GM18858 (cell line): ENCODE results near the gene IGSF21.

Experiments
- ATAC-seq: cut with Tn5 transposase; IDR thresholded peaks from one replicate; pipeline ENCODE4 v1.9.1; 2021; ENCODE audit not compliant: unreplicated experiment

The IGSF21 gene

DNA sequence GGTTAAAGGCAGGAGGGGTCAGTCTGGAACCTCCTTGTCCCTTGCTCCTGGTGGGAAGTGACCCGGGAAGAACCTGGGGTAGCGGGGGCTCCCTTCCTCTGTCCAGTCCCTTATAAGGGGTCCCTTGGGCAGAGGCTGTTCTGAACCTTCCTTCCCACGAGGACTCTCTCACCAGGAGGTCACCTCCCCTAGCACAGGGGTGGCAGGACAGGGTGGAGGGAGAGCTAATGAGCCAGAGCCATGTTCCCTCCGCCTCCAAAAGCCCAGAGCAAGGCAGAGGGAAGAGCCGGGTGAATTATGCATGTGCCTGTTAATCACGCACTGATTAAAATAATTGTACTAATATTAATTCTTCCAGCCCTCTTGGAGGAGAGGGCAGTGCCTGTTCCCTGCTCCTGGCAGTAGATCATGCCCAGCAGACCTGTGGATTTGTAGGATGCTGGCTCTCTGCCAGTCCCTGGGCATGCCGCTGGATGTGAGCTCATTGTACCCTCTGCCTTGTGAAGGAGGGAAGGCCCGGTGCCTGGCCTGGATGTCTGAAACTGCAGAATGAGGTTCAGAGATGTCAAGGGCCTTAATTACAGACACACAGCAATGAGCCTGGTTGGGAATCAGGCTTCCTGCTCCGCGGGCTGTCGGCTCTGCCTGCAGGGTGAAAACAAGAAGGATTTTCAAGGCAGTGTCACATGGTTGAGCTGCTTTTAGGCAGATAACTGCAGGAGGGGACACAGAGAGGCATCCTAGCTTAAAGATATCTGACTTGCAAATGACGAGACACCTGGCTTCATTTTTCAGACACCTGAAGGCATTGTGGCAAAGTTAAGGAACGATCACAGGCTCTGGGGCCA is 68.2 kb downstream of the IGSF21 start:
- ATAC-seq = no peak

DNA sequence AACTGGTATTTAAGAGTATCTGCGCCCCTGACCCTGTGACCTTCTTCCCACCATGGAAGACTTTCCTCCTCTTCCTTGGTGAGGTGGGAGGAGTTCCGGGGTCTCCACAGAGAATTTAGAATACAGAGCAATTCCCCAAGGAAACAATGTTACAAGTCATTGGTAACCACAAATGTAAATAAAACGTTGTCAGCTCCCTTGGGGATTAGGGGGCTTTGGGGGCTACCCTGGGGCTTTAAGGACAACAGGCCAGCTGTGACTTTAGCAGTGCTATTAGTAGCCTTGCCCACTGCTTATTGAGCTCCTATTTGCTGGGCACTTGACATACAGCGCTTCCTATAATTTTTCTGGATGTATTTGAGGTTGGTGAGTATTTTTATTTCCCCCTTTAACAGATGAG is 69.0 kb downstream of the IGSF21 start:
- ATAC-seq = no peak

DNA sequence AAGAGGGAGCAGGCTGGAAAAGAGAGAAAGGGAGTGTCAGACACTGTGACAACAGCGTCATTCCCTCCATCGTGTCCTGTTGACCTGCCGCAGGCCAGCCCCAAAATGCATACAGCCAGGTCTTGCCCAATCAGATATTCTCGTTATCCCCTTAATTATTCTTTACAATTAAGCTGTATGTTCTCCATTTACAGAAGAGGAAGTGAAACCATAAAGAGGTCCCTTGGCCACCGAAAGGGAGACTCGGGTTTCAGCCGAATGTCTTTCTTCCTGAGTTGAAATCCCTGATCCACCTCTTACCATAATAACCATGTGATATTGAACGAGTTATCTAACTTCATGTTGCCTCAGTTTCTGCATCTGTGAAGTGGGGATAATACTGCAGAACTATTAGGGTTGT is 70.5 kb downstream of the IGSF21 start:
- no peak for ATAC-seq

DNA sequence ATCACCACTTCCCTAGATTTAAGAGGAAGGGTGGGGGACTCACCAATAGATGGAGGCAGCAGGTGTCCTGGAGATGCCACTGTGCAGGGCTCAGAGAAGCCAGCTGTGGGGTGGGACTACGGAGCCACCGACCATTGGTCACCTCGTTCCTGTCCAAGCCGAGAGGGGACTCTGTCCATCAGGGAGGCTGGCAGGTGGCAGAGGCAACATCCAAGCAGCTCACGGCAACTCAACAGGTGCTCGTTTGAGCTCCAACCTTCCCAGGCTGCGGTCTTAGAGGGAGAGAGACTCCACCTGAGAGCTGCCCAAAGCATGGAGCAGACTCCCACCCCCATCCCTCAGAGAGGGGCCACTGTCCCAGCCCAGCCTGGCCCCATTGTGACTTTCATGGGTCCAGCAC is 71.4 kb downstream of the IGSF21 start:
- no peak for ATAC-seq

DNA sequence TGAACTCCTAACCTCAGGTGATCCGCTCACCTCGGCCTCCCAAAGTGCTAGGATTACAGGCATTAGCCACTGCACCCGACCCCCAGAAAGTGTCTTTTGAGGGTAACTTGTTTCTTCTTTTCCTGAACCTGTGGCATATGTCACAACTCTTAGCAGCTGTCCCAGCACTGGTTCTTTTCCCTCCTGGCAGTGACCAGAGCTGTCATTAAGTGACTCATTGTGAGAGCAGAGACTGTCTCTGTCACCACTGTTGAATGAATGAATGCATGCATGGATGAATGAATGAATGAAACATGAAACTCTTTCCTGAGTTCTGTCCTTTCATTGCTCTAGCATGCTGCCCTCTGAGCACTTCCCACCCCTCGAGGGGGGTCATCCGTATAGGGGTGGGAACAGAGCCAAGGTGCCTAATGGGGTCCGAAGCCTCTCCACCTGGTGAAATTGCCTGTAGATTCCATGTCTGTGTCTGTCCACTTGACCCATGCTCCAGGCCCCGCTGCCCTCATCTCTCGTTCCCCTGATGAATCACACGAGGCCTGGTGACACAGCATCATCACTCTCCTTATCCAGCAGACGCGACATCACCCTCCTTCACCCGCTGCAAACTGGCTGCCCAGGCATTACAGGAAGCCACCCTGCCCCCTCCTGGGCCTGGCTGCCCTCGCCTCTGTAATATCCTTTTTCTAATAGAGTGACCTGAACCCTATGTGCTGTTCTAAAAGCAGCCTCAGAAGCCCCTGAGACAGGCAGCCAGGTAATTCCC is 75.0 kb downstream of the IGSF21 start:
- ATAC-seq = no peak

DNA sequence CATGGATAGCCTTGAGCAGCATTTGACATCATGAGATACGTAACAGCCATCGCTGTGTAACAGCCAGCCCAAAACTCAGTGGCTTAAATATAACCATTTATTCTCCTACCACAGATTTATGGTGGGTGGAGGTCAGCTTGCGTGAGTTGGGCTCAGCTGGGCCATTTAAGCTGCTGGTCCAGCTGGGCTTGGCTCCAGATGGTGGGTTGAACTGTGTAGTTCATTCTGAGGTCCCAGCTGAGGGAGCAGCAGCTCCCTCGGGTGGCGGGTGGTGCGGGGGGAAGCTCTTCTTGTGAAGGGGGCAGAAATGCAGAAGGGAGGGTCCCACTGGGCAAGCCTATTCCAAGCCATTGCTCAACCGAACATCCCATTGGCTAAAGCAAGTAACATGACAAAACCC is 75.9 kb downstream of the IGSF21 start:
- ATAC-seq = no peak

DNA sequence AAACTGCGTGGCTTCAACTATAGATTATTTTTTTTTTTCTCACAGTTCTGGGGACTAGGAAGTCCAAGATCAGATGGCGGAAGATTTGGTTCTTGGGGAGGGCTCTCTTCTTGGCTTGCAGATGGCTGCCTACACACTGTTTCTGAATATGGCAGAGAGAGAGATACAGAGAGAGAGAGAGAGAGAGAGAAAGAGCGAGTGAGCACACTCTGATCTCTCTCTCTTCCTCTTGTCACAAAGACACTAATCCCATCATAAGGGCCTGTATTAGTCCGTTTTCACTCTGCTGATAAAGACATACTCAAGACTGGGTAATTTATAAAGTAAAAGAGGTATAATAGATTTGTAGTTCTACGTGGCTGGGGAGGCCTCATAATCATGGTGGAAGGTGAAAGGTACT is 79.5 kb downstream of the IGSF21 start:
- no peak for ATAC-seq

DNA sequence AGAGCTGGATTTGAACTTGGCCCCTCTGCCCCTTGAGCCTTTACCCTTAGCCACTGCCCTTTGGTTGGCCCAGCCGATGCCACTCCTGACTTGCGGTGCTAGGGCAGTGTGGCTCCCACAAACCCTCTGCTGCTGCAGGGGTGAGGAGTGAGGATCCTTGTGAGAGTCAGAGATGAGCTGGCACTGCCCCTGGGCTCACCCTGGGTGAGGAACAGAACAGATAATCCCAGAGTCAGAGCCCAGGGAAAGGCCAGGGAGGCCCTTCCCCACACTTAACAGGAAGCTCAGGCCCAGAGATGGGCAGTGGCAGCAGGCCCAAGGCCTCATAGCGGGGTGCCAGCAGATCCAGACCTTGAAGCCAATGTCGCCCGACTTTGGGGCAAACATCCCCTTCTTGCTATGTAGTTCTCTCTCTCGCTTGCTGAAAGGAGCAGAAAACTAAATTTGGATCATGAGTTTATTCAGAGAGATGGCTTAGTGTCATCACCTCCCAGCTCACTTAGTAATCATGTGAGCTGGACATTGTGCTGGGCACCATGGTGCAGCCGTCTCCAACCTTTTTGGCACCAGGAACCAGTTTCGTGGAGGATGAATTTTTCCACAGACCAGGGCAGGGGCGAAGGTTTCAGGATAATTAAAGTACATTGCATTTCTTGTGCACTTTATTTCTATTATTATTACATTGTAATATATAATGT is 81.4 kb downstream of the IGSF21 start:
- no peak for ATAC-seq

DNA sequence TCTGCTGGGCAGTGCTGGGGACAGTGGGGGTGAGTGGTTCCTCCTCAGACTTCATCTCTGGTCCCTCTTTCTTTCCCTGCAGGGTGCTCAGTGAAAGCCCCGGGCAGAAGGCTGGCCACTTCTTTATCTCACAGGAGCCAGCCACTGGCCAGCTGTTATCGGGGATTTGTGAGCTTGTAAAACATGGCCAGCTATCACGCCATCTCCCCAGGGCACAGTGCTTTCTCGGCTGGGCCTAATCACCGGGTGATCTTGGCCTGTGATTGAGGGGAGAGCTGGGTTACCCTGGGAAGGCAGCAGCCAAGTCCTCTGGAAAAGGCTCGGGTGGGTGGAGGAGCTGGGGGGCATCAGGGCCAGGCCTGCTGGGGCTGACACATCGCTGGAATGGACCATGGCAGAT is 83.0 kb downstream of the IGSF21 start:
- ATAC-seq = no peak

DNA sequence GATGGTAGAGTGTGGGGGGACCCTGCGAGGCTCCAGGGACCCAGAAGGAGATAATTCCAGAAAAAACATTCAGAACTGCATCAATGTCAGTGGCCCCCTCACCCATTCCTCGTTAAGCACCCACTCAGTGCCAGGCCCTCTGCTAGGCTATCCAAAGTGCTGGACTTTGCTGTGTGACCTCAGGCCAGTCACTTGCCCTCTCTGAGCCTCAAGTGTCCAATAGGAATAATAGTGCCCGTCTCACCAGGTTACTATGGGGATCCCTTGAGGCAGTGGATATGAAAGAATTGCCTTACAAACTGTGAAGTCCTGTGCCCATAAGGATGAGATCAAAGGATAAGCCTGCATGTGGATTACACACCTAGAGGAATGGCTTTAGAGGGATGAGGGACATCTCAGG is 83.4 kb downstream of the IGSF21 start:
- ATAC-seq = no peak

DNA sequence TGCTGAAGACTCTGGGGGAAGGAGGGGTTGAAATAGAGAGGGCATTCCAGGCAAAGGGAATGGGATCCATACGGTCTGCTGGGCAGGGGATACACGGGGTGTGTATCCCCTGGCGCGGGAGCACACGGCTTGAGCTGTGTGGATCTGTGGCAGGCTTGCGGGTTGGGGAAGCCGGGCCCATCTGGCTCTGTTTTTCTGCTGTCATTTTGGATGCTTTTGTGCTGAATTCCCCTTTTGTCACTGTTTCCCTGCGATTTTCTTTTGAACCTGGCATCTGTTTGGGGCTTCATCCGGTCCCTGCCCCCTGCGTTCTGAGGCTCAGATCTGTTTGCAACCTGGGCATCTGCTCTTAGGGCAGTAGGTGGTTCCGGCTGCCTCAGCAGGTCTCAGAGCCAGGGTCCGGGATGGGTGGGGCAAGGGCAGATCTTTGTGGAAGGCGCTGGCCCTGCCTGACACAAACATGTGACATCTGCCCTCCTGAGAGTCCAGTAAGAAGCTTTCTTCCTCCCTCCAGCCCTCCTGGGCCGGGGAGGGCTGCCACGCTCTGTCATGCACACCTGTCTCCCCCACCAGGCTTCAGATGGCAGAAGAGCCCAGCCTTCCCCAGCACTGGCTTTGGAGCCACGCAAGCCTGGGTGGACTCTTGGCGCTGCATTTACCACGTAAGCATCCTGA is 84.0 kb downstream of the IGSF21 start:
- ATAC-seq = no peak

DNA sequence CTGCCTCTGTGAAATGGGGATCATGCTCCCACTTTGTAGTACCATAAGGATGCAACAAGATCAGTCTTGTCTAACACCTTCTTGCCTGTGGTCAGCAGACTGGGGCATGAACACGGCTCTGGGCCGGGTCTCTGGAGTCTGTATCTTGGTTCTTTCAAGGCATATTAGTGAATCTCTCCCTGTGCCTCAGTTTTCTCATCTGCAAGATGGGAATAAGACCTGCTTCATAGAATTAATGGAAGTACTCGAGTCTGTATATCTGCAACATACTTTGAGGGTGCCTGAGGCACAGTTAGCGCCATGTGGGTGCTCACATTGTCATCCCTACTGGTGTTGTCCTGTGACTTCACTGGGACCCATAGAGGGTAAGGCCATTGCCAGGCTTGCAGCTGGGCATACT is 84.6 kb downstream of the IGSF21 start:
- no peak for ATAC-seq

DNA sequence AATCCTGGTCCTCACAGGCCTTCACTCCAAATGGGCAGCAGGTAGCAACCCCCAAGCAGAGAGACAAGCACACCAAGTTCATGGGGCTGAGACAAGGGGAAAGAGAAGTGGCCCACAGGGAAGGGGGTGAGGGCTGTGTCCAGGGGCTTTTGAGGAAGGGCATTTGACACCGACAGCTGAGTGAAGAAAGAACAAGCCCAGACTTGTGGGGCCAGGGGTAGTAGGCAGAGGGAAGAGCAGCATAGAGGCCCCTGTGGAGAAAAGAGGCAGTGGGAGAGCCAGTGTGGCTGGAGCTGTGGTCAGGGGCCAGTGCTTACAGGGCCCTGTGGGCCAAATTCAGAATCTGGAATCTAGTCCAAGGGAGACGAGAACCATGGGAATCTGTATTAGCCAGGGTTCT is 85.4 kb downstream of the IGSF21 start:
- ATAC-seq = no peak

DNA sequence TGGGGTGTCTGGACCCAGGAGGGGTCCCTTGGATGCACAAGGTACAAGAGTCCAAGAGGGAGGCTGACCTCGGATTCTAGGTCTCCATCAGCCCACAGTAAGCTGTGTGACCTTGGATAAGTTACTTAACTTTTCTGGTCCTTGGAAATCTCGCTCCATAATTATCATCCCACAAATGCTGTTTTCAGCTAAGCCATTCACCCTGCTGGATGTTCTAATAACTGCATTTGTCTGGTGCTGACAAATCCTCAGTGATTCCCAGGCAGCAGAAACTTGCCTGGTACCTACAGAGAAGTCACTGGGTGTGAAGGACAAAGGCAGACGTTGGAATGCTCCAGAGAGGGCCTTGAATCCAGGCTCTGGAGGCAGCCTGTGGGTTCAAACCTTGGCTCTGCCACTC is 89.7 kb downstream of the IGSF21 start:
- ATAC-seq = no peak

DNA sequence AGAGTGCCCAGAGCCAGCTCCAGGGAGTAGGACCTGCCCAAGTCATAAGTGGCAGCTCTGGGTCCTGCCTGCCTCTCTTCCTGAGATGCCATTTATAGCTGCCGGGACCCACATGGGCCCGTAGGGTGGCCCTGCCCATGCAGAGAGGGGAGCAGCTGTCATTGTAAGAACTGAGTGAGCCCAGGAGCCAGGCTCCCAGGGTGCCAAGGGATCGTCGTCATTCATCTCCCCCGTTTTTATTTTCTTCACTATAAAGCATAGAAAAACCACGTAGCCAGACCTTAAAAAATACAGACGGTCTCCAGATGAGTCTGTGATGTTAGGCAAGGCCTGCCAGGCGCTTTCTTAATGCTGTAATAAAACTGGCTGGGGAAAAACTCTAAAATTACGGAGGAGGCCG is 90.7 kb downstream of the IGSF21 start:
- ATAC-seq = no peak

DNA sequence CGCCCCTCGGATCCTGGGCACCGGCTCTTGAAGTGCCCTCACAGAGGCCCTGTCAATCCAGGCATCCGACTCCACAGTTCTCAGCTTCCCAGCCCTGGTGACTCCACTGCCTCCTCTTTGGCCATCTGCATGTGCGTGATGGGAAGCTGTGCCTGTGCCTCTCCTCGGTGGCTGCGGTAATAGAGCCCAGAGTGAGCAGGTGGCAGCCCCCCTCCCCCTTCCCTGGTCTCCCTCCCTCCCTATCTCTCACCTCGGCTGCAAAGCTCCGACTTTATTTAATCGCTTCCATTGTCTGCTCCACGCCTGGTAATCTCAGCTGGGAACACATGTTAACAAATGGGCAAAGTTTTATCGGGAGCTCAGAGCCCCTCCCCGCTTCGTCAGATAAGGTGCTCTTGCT is 91.9 kb downstream of the IGSF21 start:
- ATAC-seq = no peak

DNA sequence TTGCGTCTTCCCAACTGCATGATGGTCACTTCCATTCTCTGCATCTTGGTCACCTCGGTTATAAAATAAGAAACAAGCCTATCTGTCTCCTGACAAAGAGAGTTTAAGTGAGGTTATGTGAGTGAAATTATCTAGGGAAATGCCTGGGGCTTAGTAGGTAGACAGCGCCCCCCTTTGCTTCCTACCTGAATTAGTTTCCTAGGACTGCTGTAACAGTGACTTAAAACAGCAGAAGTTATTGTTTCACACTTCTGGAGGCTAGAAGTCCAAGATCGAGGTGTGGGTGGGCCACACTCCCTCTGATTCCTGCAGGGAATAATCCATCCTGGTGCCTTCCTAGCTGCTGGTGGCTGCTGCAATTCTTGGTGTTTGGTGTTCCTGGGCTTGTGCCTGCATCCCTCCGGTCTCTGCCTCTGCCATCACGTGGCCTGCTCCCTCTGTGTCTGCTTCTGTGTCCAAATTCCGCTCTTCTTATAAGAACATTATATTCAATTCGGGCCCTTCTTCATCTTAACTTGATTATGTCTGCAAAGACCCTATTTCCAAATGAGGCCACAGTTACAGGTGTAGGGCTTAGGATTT is 92.6 kb downstream of the IGSF21 start:
- ATAC-seq = no peak

DNA sequence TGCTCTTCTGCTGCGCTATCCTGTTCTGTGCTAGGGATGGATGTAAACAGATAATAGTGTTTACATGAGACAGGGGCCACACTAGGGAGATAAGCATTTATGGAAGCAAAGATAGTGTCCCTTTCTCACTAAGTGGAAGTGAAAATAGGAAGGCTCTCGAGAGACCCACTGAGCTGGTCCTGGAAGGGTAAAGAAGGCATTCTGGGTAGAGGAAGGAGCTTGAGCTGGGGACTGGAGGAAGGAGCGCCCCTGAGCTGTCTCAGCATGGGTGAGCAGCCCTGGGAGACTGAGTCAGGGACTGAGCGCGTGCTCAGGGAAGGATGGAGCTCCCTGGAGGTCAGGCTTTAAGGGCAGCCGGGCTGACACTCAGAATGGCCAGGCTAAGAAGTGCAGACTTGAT is 93.3 kb downstream of the IGSF21 start:
- ATAC-seq = no peak

DNA sequence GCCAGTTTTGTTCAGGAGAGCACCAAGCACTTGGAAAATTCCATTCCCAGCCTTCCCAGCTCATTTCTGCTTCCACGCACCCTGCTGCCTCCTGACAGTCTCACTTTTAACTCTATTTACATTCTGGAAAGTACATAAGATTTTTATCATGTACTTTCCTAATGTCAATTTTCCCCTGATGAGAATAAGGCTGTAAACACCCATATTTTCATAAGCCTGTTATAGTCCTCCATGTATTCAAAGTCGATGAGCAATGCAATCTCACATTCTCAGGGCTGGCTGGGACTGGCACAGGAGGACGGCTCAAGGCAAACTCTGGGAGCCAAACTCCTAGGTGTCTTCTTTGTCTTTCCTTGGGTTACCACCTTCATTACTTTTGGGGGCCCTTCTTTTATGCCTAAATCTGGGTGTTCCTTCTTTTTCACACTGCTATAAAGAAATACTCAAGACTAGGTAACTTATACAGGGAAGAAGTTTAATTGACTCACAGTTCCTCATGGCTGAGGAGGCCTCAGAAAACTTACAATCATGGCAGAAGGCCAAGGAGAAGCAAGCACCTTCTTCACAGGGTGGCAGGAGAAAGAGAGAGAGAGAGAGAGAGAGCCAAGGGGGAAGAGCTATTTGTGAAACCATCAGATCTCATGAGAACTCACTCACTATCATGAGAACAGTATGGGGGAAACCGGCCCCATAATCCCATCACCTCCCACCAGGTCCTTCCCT is 94.6 kb downstream of the IGSF21 start:
- no peak for ATAC-seq

DNA sequence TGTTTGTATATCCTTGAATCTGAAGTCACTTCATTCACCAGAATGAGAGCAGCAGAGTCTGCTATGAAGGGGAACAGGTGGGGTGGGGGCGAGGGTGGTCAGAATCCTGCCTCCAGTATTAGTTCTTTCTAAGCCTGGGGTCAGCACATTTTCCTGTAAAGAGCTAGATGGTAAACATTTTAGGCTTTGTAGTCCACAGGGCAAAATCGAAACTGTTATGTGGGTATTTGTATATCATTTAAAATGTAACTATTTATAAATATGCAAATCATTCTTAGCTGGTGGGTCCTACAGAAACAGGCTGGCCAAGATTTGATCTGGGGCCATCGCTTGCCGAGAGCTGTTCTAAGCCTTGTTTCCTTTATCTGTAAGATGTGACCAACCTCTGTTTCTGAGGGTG is 96.0 kb downstream of the IGSF21 start:
- ATAC-seq = no peak
